ENCODE measurements around the gene COL26A1. TPM values are rescaled to one million over a fixed set of nuclear protein-coding genes. Genes with fewer than 3 reads are reported as not detected.

Gene COL26A1
- total RNA-seq, 1 donor from 2014 or later = 0.09 TPM

- intact Hi-C loops (cut with DNase I) = no loop called here
- no peak for ATAC-seq
- no peak for DNase-seq (ENCODE audit: low spot score)
These were observed 36.0 kb downstream of the COL26A1 start for GRCh38 chr7:101398396-101399289.

- intact Hi-C loops (cut with DNase I) = no loop called here
- DNase-seq (ENCODE audit: low spot score) = no peak
- no peak for ATAC-seq
These were observed 37.1 kb downstream of the COL26A1 start for GRCh38 chr7:101399759-101400158.

GRCh38 chr7:101400751-101401150, 38.1 kb downstream of the COL26A1 start:
- ATAC-seq (no peak), DNase-seq (ENCODE audit: low spot score) (no peak)
- intact Hi-C loops (cut with DNase I) = no loop called here

- intact Hi-C loops (cut with DNase I) = no loop called here
These were observed 38.9 kb downstream of the COL26A1 start for GRCh38 chr7:101401390-101402080.

GRCh38 chr7:101402081-101402779, 39.6 kb downstream of the COL26A1 start:
- DNase-seq (ENCODE audit: low spot score) (no peak), ATAC-seq (no peak)
- intact Hi-C loops (cut with DNase I) = no loop called here

More at GRCh38 chr7:101401390-101402080, 38.9 kb downstream of the COL26A1 start:
- no peak for ATAC-seq
- DNase-seq (ENCODE audit: low spot score) = no peak

GRCh38 chr7:101402835-101403234, 40.2 kb downstream of the COL26A1 start:
- intact Hi-C loops (cut with DNase I) = no loop called here
- no peak for DNase-seq (ENCODE audit: low spot score)
- no peak for ATAC-seq

GRCh38 chr7:101405474-101406067, 42.9 kb downstream of the COL26A1 start:
- intact Hi-C loops (cut with DNase I) = no loop called here
- DNase-seq (ENCODE audit: low spot score) = no peak
- no peak for ATAC-seq

- no peak for DNase-seq (ENCODE audit: low spot score)
- peak; percentile 55 for ATAC-seq
These were observed 48.2 kb downstream of the COL26A1 start for GRCh38 chr7:101410743-101411507.

GRCh38 chr7:101411508-101411874, 48.8 kb downstream of the COL26A1 start:
- intact Hi-C loops (cut with DNase I) = no loop called here
- DNase-seq (ENCODE audit: low spot score) = no peak
- no peak for ATAC-seq

More at GRCh38 chr7:101410743-101411507, 48.2 kb downstream of the COL26A1 start:
- intact Hi-C loops (cut with DNase I) = no loop called here

- DNase-seq (ENCODE audit: low spot score) = no peak
- no peak for ATAC-seq
- intact Hi-C loops (cut with DNase I) = no loop called here
These were observed 50.3 kb downstream of the COL26A1 start for GRCh38 chr7:101412976-101413375.

GRCh38 chr7:101418694-101419093, 56.0 kb downstream of the COL26A1 start:
- DNase-seq (ENCODE audit: low spot score) = no peak
- ATAC-seq = no peak
- intact Hi-C loops (cut with DNase I) = no loop called here

- intact Hi-C loops (cut with DNase I) = no loop called here
- ATAC-seq (no peak), DNase-seq (ENCODE audit: low spot score) (no peak)
These were observed 57.2 kb downstream of the COL26A1 start for GRCh38 chr7:101419831-101420230.

- DNase-seq (ENCODE audit: low spot score) (no peak), ATAC-seq (no peak)
- intact Hi-C loops (cut with DNase I) = no loop called here
These were observed 57.8 kb downstream of the COL26A1 start for GRCh38 chr7:101420436-101420835.

- DNase-seq (ENCODE audit: low spot score) (no peak), ATAC-seq (no peak)
- intact Hi-C loops (cut with DNase I) = no loop called here
These were observed 59.9 kb downstream of the COL26A1 start for GRCh38 chr7:101422356-101423195.

GRCh38 chr7:101426303-101427011, 63.8 kb downstream of the COL26A1 start:
- intact Hi-C loops (cut with DNase I) = no loop called here
- DNase-seq (ENCODE audit: low spot score) (no peak), ATAC-seq (no peak)

- intact Hi-C loops (cut with DNase I) = no loop called here
- DNase-seq (ENCODE audit: low spot score) (no peak), ATAC-seq (no peak)
These were observed 65.6 kb downstream of the COL26A1 start for GRCh38 chr7:101428093-101428866.

Measured in sciatic nerve (tissue), 2 donors.